Measurements from ENCODE around the gene OPTC. TPM values are rescaled to one million over a fixed set of nuclear protein-coding genes. Genes with fewer than 3 reads are reported as not detected.

The OPTC gene
- total and polyA plus RNA-seq, 2 of the 8 experiments (the other 6 are each of a cell fraction or from before 2014, with no cell fraction given) = 1.1 to 4.0 TPM

DNA sequence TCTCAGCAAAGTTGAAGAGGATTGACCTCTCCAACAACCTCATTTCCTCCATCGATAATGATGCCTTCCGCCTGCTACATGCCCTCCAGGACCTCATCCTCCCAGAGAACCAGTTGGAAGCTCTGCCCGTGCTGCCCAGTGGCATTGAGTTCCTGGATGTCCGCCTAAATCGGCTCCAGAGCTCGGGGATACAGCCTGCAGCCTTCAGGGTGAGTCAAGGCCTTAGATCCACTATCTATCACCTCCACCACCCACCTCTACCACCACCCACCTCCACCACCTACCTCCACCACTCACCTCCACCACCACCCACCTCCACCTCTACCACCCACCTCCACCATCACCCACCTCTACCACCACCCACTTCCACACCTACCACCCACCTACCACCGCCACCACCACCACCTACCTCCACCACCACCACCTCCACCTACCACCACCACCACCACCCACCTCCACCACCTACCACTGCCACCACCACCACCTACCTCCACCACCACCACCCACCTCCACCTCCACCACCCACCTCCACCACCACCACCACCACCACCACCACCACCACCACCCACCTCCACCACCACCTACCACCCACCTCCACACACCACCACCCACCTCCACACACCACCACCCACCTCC lies 5.8 kb downstream of the OPTC start:
- H3K18ac ChIP-seq (ENCODE audit: extremely low read depth, low read length) = no peak overlapping the region
- H3K4ac ChIP-seq (replicated peaks; ENCODE audit: insufficient read length, low read depth, low read length) = no peak overlapping the region
- no peak overlapping the region for H3K9ac ChIP-seq (replicated peaks in 1 of 4; ENCODE audit: extremely low read depth in 1 of 4, low read depth in 3 of 4, low read length in 3 of 4)
- no peak overlapping the region for H2BK15ac ChIP-seq (ENCODE audit: low read length)
- no peak overlapping the region for H3K4me2 ChIP-seq (ENCODE audit: insufficient read depth in 1 of 2, low read depth in 2 of 2, low read length in 2 of 2)
- no peak overlapping the region for H3K23ac ChIP-seq (ENCODE audit: insufficient read length)
- no peak overlapping the region for H3K14ac ChIP-seq (ENCODE audit: insufficient read length)
- no peak for FAIRE-seq
- no peaks in the 10 kb centered on the region for H3K27me3 ChIP-seq (replicated peaks in 1 of 4; ENCODE audit: control insufficient read depth in 3 of 4, extremely low read depth in 1 of 4, insufficient read depth in 3 of 4, low read length in 3 of 4)
- WGBS, 2 experiments (ENCODE audit: extremely low coverage in 1 of 2, insufficient coverage in 1 of 2, insufficient read length in 1 of 2, insufficient replicate concordance in 2 of 2, low coverage in 1 of 2, low lambda C conversion rate in 2 of 2, missing lambda C conversion rate in 1 of 2) = 89% methylated on average over 6 of the region's 7 CpGs; no CpG with 5 or more reads in 1 of the 2 experiments
- H4K20me1 ChIP-seq (replicated peaks in 1 of 2; ENCODE audit: control insufficient read depth in 1 of 2, insufficient read depth in 2 of 2, low read length in 2 of 2) = no peaks in the 10 kb centered on the region
- H3K27ac ChIP-seq (ENCODE audit: low read depth, low read length) = no peak overlapping the region
- no peak overlapping the region for H4K91ac ChIP-seq (replicated peaks; ENCODE audit: insufficient read length, low read length)
- no peaks in the 10 kb centered on the region for H3K79me1 ChIP-seq (ENCODE audit: low read depth, low read length)
- H3K56ac ChIP-seq (replicated peaks; ENCODE audit: insufficient read length, low read depth, low read length) = no peak overlapping the region
- POLR2A ChIA-PET (ENCODE audit: partially characterized antibody) = no interaction called here
- no peak overlapping the region for H2AK5ac ChIP-seq (ENCODE audit: low read depth, low read length)
- CTCF ChIA-PET (ENCODE audit: partially characterized antibody) = interaction anchor here (0.9 to 4.8 kb wide), 6 partner anchors 12 to 232 kb away, joined by 3 to 22 read pairs (median 4); no protein-coding TSS in a partner anchor
- H2BK5ac ChIP-seq (ENCODE audit: low read depth, low read length) = no peak overlapping the region
- H2BK20ac ChIP-seq (ENCODE audit: low read length) = no peak overlapping the region
- TF ChIP-seq RFX5 (IDR thresholded peaks at IDR 0.05; ENCODE audit: borderline replicate concordance, low read depth, low read length) (no peak), SIX5 (IDR thresholded peaks at IDR 0.05; ENCODE audit: low read depth, low read length) (no peak), KDM1A (IDR thresholded peaks at IDR 0.05; ENCODE audit: borderline replicate concordance, low read length) (no peak), CHD1 (IDR thresholded peaks at IDR 0.05; ENCODE audit: low read depth, low read length) (no peak)
- H4K5ac ChIP-seq (ENCODE audit: insufficient read length, low read depth, low read length) = no peak overlapping the region
- H3K36me3 ChIP-seq (ENCODE audit: control insufficient read depth in 2 of 4, insufficient read depth in 4 of 4, low read length in 3 of 4) = no peaks in the 10 kb centered on the region
- H3K23me2 ChIP-seq (ENCODE audit: low read depth, low read length) = peaks cover 3% of the 10 kb centered on the region; the same call in 1 of the 2 replicates
- H4K8ac ChIP-seq (ENCODE audit: extremely low read depth, insufficient read depth, low read length) = no peak overlapping the region
- peaks cover 0 to 2% (median under 1%) of the 10 kb centered on the region in 4 experiments; a peak in 3 of 7 replicates for H3K4me1 ChIP-seq (replicated peaks in 1 of 4; ENCODE audit: control insufficient read depth in 3 of 4, insufficient read depth in 4 of 4, low read length in 3 of 4)
- H3K79me2 ChIP-seq (ENCODE audit: control insufficient read depth in 1 of 2, insufficient read depth in 2 of 2, low read length in 2 of 2) = no peaks in the 10 kb centered on the region
- no peak for DNase-seq (ENCODE audit: low read depth in 1 of 2, low spot score in 2 of 2)
- no peaks in the 10 kb centered on the region for H3K9me3 ChIP-seq (ENCODE audit: insufficient read depth in 2 of 2, low read depth in 1 of 2, low read length in 1 of 2)
- H2BK12ac ChIP-seq (ENCODE audit: low read depth, low read length) = no peak overlapping the region
- H2AFZ ChIP-seq (ENCODE audit: low read length) = no peak overlapping the region
- no peak overlapping the region for H2BK120ac ChIP-seq (replicated peaks; ENCODE audit: low read depth, low read length)
- H3K4me3 ChIP-seq (ENCODE audit: extremely low read depth in 1 of 4, insufficient read depth in 2 of 4, low read depth in 3 of 4, low read length in 4 of 4) = no peak overlapping the region
